ENCODE measurements around the gene IFT172. TPM values are rescaled to one million over a fixed set of nuclear protein-coding genes. Genes with fewer than 3 reads are reported as not detected.
"Not testable (repeated sequence)": the region's sequence is repeated elsewhere in the genome, so short reads cannot be mapped to it uniquely, and the experiment has no call there.

The IFT172 gene
- total RNA-seq, 1 experiment from 2014 or later, result 25.3 TPM

DNA sequence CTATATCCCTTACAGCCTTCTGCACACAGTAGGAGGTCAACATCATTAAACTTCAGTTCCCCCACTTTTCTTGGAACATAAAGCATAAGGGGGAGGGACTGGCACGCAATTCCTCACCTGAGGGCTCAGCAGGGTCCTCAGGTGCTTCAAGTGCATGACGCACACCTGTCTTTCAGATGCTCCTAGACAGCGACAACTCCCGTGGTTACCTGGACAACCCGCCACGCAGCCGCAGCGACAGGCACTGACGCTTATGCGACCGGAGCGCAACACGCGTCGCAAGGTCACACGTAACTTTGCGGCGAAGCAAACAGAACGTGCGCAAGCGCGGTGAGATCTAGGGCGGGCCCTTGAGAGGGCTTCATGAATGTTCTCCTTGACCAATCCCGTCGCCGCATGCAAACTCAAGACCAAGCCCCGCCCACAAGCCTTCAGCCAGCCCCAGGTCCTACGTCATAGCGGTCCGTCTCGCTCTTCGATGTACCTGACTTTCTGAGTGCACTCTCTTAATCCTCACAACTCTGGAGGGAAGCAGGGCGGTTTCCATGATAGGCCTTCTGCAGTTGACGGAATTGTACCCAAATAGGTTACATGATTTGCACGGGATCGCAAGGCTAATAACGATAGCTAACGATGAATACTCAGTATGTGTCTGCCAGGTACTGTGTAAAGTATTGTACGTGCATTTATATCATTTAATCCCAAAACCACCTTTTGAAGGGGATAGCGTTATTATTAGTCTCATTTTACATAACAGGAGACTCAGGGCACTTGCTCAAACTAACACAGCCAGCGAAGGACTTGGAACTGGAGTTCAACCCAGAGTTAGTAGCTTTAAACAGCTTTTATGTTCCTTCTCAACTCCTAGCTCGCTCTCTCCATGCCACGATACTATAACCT lies at the start of gene IFT172 (continued):
- TF ChIP-seq EMX1 (CRISPR knock-in tag; IDR thresholded peaks at IDR 0.05), result no peak
- TF ChIP-seq, protein P1, sequence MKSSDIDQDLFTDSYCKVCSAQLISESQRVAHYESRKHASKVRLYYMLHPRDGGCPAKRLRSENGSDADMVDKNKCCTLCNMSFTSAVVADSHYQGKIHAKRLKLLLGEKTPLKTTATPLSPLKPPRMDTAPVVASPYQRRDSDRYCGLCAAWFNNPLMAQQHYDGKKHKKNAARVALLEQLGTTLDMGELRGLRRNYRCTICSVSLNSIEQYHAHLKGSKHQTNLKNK (CRISPR knock-in tag; IDR thresholded peaks at IDR 0.05), result no peak
- TF ChIP-seq, protein P2, sequence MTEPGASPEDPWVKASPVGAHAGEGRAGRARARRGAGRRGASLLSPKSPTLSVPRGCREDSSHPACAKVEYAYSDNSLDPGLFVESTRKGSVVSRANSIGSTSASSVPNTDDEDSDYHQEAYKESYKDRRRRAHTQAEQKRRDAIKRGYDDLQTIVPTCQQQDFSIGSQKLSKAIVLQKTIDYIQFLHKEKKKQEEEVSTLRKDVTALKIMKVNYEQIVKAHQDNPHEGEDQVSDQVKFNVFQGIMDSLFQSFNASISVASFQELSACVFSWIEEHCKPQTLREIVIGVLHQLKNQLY (CRISPR knock-in tag; IDR thresholded peaks at IDR 0.05), result no peak
- no peak for TF ChIP-seq ZNF396 (CRISPR knock-in tag; IDR thresholded peaks at IDR 0.05; ENCODE audit: borderline replicate concordance)
- no peak for TF ChIP-seq ZNF121 (CRISPR knock-in tag; IDR thresholded peaks at IDR 0.05)
- TF ChIP-seq ZNF317 (CRISPR knock-in tag; IDR thresholded peaks at IDR 0.05; ENCODE audit: borderline replicate concordance, low read depth), result no peak
- no peak for TF ChIP-seq RORB (CRISPR knock-in tag; IDR thresholded peaks at IDR 0.05)
- peak; percentile 97 for TF ChIP-seq CREM (CRISPR knock-in tag; IDR thresholded peaks at IDR 0.05)
- no peak for TF ChIP-seq ZNF423 (CRISPR knock-in tag; IDR thresholded peaks at IDR 0.05)
- no peak for TF ChIP-seq GRHL2 (CRISPR knock-in tag; IDR thresholded peaks at IDR 0.05; ENCODE audit: insufficient replicate concordance, severe bottlenecking)
- TF ChIP-seq NR3C1 (CRISPR knock-in tag; conservative IDR thresholded peaks at IDR 0.05; ENCODE audit: low read depth), result no peak
- no peak for TF ChIP-seq PRRX2 (CRISPR knock-in tag; IDR thresholded peaks at IDR 0.05)
- no peak for TF ChIP-seq HMGA2 (CRISPR knock-in tag; IDR thresholded peaks at IDR 0.05)
- peak; percentile 58; the same call in 1 of the 2 replicates for TF ChIP-seq ETV6 (CRISPR knock-in tag; IDR thresholded peaks at IDR 0.05)
- TF ChIP-seq JAZF1 (CRISPR knock-in tag; IDR thresholded peaks at IDR 0.05), result no peak
- TF ChIP-seq ESRRA (CRISPR knock-in tag; IDR thresholded peaks at IDR 0.05; ENCODE audit: borderline replicate concordance), result no peak
- TF ChIP-seq, protein P3, sequence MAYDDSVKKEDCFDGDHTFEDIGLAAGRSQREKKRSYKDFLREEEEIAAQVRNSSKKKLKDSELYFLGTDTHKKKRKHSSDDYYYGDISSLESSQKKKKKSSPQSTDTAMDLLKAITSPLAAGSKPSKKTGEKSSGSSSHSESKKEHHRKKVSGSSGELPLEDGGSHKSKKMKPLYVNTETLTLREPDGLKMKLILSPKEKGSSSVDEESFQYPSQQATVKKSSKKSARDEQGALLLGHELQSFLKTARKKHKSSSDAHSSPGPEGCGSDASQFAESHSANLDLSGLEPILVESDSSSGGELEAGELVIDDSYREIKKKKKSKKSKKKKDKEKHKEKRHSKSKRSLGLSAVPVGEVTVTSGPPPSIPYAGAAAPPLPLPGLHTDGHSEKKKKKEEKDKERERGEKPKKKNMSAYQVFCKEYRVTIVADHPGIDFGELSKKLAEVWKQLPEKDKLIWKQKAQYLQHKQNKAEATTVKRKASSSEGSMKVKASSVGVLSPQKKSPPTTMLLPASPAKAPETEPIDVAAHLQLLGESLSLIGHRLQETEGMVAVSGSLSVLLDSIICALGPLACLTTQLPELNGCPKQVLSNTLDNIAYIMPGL (CRISPR knock-in tag; IDR thresholded peaks at IDR 0.05), result no peak
- TF ChIP-seq SP1 (CRISPR knock-in tag; conservative IDR thresholded peaks at IDR 0.05), result peak; percentile 54

DNA sequence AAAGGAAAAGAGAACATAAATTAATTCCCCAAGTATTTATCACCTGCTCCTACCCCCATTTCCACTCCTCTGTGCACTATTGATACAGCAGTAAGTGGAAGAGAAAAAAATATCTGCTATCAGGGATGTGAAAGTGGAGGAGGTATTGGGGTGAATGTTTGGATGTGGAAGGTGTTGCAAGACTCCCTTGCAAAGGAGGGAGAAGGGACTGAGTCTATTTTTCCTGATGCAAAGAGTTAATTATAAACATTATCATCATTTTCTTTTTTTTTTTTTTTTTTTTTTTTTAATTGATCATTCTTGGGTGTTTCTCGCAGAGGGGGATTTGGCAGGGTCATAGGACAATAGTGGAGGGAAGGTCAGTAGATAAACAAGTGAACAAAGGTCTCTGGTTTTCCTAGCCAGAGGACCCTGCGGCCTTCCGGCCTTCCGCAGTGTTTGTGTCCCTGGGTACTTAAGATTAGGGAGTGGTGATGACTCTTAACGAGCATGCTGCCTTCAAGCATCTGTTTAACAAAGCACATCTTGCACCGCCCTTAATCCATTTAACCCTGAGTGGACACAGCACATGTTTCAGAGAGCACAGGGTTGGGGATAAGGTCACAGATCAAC lies 49.4 kb upstream of the IFT172 start:
- ATAC-seq; H3K4me3 Mint-ChIP-seq; POLR2A ChIA-PET; H3K36me3 Mint-ChIP-seq; H3K4me1 Mint-ChIP-seq; DNase-seq (ENCODE audit: low spot score); H3K27ac Mint-ChIP-seq; CTCF ChIA-PET; H3K9me3 Mint-ChIP-seq: not testable (repeated sequence)
- H3K27me3 Mint-ChIP-seq (ENCODE audit: low read depth), result peaks cover 24% of the 10 kb centered on the region

DNA sequence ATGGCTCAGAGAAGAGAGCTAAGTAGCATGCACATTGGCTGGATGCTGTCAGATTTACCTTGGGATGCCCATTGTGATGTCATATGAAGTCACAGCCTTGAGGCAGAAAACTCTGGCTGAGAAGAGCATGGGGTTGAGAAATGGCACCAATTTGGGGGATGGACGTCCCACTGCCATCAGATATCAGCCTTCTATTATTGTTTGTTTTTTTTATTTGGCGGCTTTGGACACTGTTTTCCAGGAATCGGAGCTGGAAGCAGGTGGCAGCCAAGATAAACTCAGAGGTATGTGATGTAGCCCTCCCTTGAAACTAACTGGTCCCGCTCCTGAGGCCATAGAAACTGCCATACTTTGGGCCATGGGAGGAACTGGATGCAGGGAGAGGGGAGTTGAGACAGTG lies 47.7 kb upstream of the IFT172 start:
- DNase-seq (ENCODE audit: low spot score) (no peak), ATAC-seq (no peak)
- H3K4me1 Mint-ChIP-seq, result no peaks in the 10 kb centered on the region
- no peak overlapping the region for H3K27ac Mint-ChIP-seq
- CTCF ChIA-PET, result no interaction called here
- H3K36me3 Mint-ChIP-seq, result no peaks in the 10 kb centered on the region
- POLR2A ChIA-PET, result no interaction called here
- H3K27me3 Mint-ChIP-seq (ENCODE audit: low read depth), result peaks cover 24% of the 10 kb centered on the region
- H3K4me3 Mint-ChIP-seq, result no peak overlapping the region
- H3K9me3 Mint-ChIP-seq, result peaks cover 4% of the 10 kb centered on the region; the same call in 1 of the 2 replicates
- no peak for TF ChIP-seq JAZF1 (CRISPR knock-in tag; IDR thresholded peaks at IDR 0.05)
- no peak for TF ChIP-seq GRHL2 (CRISPR knock-in tag; IDR thresholded peaks at IDR 0.05; ENCODE audit: insufficient replicate concordance, severe bottlenecking)
- TF ChIP-seq CREB1 (CRISPR knock-in tag; IDR thresholded peaks at IDR 0.05), result no peak
- TF ChIP-seq NR2C2 (CRISPR knock-in tag; IDR thresholded peaks at IDR 0.05), result no peak
- no peak for TF ChIP-seq SP1 (CRISPR knock-in tag; conservative IDR thresholded peaks at IDR 0.05)
- TF ChIP-seq, protein P4, sequence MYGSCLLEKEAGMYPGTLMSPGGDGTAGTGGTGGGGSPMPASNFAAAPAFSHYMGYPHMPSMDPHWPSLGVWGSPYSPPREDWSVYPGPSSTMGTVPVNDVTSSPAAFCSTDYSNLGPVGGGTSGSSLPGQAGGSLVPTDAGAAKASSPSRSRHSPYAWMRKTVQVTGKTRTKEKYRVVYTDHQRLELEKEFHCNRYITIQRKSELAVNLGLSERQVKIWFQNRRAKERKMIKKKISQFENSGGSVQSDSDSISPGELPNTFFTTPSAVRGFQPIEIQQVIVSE (CRISPR knock-in tag; IDR thresholded peaks at IDR 0.05; ENCODE audit: borderline replicate concordance), result no peak
- TF ChIP-seq KAT7 (CRISPR knock-in tag; IDR thresholded peaks at IDR 0.05; ENCODE audit: borderline replicate concordance), result no peak
- TF ChIP-seq ZNF416 (CRISPR knock-in tag; IDR thresholded peaks at IDR 0.05), result no peak
- TF ChIP-seq, protein P5, sequence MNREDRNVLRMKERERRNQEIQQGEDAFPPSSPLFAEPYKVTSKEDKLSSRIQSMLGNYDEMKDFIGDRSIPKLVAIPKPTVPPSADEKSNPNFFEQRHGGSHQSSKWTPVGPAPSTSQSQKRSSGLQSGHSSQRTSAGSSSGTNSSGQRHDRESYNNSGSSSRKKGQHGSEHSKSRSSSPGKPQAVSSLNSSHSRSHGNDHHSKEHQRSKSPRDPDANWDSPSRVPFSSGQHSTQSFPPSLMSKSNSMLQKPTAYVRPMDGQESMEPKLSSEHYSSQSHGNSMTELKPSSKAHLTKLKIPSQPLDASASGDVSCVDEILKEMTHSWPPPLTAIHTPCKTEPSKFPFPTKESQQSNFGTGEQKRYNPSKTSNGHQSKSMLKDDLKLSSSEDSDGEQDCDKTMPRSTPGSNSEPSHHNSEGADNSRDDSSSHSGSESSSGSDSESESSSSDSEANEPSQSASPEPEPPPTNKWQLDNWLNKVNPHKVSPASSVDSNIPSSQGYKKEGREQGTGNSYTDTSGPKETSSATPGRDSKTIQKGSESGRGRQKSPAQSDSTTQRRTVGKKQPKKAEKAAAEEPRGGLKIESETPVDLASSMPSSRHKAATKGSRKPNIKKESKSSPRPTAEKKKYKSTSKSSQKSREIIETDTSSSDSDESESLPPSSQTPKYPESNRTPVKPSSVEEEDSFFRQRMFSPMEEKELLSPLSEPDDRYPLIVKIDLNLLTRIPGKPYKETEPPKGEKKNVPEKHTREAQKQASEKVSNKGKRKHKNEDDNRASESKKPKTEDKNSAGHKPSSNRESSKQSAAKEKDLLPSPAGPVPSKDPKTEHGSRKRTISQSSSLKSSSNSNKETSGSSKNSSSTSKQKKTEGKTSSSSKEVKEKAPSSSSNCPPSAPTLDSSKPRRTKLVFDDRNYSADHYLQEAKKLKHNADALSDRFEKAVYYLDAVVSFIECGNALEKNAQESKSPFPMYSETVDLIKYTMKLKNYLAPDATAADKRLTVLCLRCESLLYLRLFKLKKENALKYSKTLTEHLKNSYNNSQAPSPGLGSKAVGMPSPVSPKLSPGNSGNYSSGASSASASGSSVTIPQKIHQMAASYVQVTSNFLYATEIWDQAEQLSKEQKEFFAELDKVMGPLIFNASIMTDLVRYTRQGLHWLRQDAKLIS (CRISPR knock-in tag; IDR thresholded peaks at IDR 0.05; ENCODE audit: borderline replicate concordance), result no peak
- no peak for TF ChIP-seq RELA (CRISPR knock-in tag; IDR thresholded peaks at IDR 0.05; ENCODE audit: borderline replicate concordance)
- no peak for TF ChIP-seq ZNF121 (CRISPR knock-in tag; IDR thresholded peaks at IDR 0.05)

All from WTC11 (cell line).